NT2/D1 (cell line): ENCODE data around the gene TPX2.

Experiments used
- DNase-seq: peaks from one replicate; pipeline ENCODE4 v3.0.0-alpha.2; 2011; ENCODE audit warnings: low read depth, low spot score
- H3K27me3 ChIP-seq: 2 replicates; pipeline ENCODE4 v1.6.0; 2011; ENCODE audit warnings: mild to moderate bottlenecking; ENCODE audit not compliant: insufficient read length, insufficient read depth
- H3K36me3 ChIP-seq: 2 replicates; pipeline ENCODE4 v1.6.1; 2011; ENCODE audit warnings: mild to moderate bottlenecking, low read length, mixed read lengths; ENCODE audit not compliant: insufficient read depth, insufficient read length
- H3K4me1 ChIP-seq: 2 replicates; pipeline ENCODE4 v1.5.1; 2011; ENCODE audit not compliant: insufficient read depth, insufficient read length
- H3K4me3 ChIP-seq: 2 replicates; pipeline ENCODE4 v1.5.1; 2011; ENCODE audit warnings: low read depth; ENCODE audit not compliant: insufficient read length
- H3K9ac ChIP-seq: 2 replicates; pipeline ENCODE4 v1.6.0; 2011; ENCODE audit warnings: low read depth; ENCODE audit not compliant: insufficient read length
- H3K9me3 ChIP-seq: 2 replicates; pipeline ENCODE4 v1.5.1; 2011; ENCODE audit warnings: mild to moderate bottlenecking, low read length; ENCODE audit not compliant: insufficient read depth
- SUZ12 ChIP-seq: IDR thresholded peaks from 2 replicates; pipeline ENCODE4 v1.6.1; 2011; ENCODE audit not compliant: insufficient read length, insufficient read depth; ENCODE audit errors: extremely low read depth
- YY1 ChIP-seq: IDR thresholded peaks from 2 replicates; pipeline ENCODE4 v1.6.1; 2011; ENCODE audit not compliant: insufficient read length, insufficient read depth
- ZNF274 ChIP-seq: IDR thresholded peaks from 2 replicates; pipeline ENCODE4 v1.6.1; 2011; ENCODE audit warnings: mild to moderate bottlenecking, low read depth, low read length

TPX2 gene

GRCh38 chr20:31839782-31840487 is 100.8 kb downstream of the TPX2 start:
- no peak for DNase-seq
- Histone ChIP-seq H3K9me3 (no peaks in the 10 kb centered on the region), H3K4me1 (peaks cover 40% of the 10 kb centered on the region), H3K9ac (no peak overlapping the region), H3K27me3 (no peaks in the 10 kb centered on the region), H3K36me3 (no peaks in the 10 kb centered on the region), H3K4me3 (no peak overlapping the region)
- TF ChIP-seq SUZ12, result no peak
- TF ChIP-seq ZNF274, result no peak
- no peak for TF ChIP-seq YY1

- no peak overlapping the region for H3K9ac ChIP-seq
- H3K27me3 ChIP-seq, result no peaks in the 10 kb centered on the region
- no peak for DNase-seq
- no peak for TF ChIP-seq ZNF274
- TF ChIP-seq SUZ12, result no peak
- TF ChIP-seq YY1, result no peak
- H3K9me3 ChIP-seq, result no peaks in the 10 kb centered on the region
- H3K4me3 ChIP-seq, result no peak overlapping the region
- no peaks in the 10 kb centered on the region for H3K36me3 ChIP-seq
- H3K4me1 ChIP-seq, result peaks cover 43% of the 10 kb centered on the region
Measured at GRCh38 chr20:31840906-31841816, 102.1 kb downstream of the TPX2 start.

- peaks cover 41% of the 10 kb centered on the region for H3K4me1 ChIP-seq
- H3K36me3 ChIP-seq, result no peaks in the 10 kb centered on the region
- no peaks in the 10 kb centered on the region for H3K27me3 ChIP-seq
- no peaks in the 10 kb centered on the region for H3K9me3 ChIP-seq
- no peak overlapping the region for H3K9ac ChIP-seq
- TF ChIP-seq YY1 (no peak), SUZ12 (no peak), ZNF274 (no peak)
- H3K4me3 ChIP-seq, result no peak overlapping the region
- no peak for DNase-seq
Measured at GRCh38 chr20:31841928-31842327, 102.8 kb downstream of the TPX2 start.

GRCh38 chr20:31842471-31843157 is 103.5 kb downstream of the TPX2 start:
- TF ChIP-seq SUZ12 (no peak), YY1 (no peak), ZNF274 (no peak)
- H3K9me3 ChIP-seq, result no peaks in the 10 kb centered on the region
- H3K4me3 ChIP-seq, result no peak overlapping the region
- H3K36me3 ChIP-seq, result no peaks in the 10 kb centered on the region
- no peaks in the 10 kb centered on the region for H3K27me3 ChIP-seq
- H3K4me1 ChIP-seq, result peaks cover 36% of the 10 kb centered on the region
- DNase-seq, result no peak
- H3K9ac ChIP-seq, result no peak overlapping the region

- Histone ChIP-seq H3K9me3 (no peaks in the 10 kb centered on the region), H3K36me3 (no peaks in the 10 kb centered on the region), H3K27me3 (no peaks in the 10 kb centered on the region), H3K9ac (no peak overlapping the region), H3K4me3 (no peak overlapping the region), H3K4me1 (peaks cover 32% of the 10 kb centered on the region)
- no peak for DNase-seq
- TF ChIP-seq ZNF274 (no peak), YY1 (no peak), SUZ12 (no peak)
Measured at GRCh38 chr20:31843288-31843687, 104.2 kb downstream of the TPX2 start.

GRCh38 chr20:31843881-31844280 is 104.8 kb downstream of the TPX2 start:
- Histone ChIP-seq H3K9me3 (no peaks in the 10 kb centered on the region), H3K9ac (no peak overlapping the region), H3K4me1 (peaks cover 32% of the 10 kb centered on the region), H3K36me3 (no peaks in the 10 kb centered on the region), H3K27me3 (no peaks in the 10 kb centered on the region), H3K4me3 (no peak overlapping the region)
- TF ChIP-seq YY1 (no peak), ZNF274 (no peak), SUZ12 (no peak)
- DNase-seq, result no peak

- H3K27me3 ChIP-seq, result no peaks in the 10 kb centered on the region
- no peaks in the 10 kb centered on the region for H3K36me3 ChIP-seq
- no peak for DNase-seq
- no peak for TF ChIP-seq SUZ12
- no peaks in the 10 kb centered on the region for H3K9me3 ChIP-seq
- H3K4me3 ChIP-seq, result no peak overlapping the region
- H3K4me1 ChIP-seq, result peaks cover 32% of the 10 kb centered on the region
- no peak overlapping the region for H3K9ac ChIP-seq
Measured at GRCh38 chr20:31844737-31845299, 105.7 kb downstream of the TPX2 start.
